GM03348 (cell line): Measurements from ENCODE around the gene PCP4L1.
"Not testable (repeated sequence)": the region's sequence is repeated elsewhere in the genome, so short reads cannot be mapped to it uniquely, and the experiment has no call there.

Experiments
- DNase-seq: peaks from one replicate; pipeline ENCODE4 v3.0.0; 2012; ENCODE audit warnings: low spot score

Gene PCP4L1

GRCh38 chr1:161258439-161259344 is at the start of gene PCP4L1:
Gene PCP4L1, plus strand, starts transcription at chr1:161258745. Its CDS starts 230 bp downstream, at chr1:161258975.
- DNase-seq = peak; percentile 63

- peak; percentile 83 for DNase-seq
Measured at GRCh38 chr1:161209790-161210409, 48.6 kb upstream of the PCP4L1 start.

- no peak for DNase-seq
Measured at GRCh38 chr1:161214369-161214768, 44.2 kb upstream of the PCP4L1 start.

- DNase-seq = no peak
Measured at GRCh38 chr1:161215076-161215475, 43.5 kb upstream of the PCP4L1 start, which contains the start of gene FCER1G. Gene FCER1G, plus strand, starts transcription at chr1:161215295. Its CDS starts 27 bp downstream, at chr1:161215322.

- DNase-seq = peak; percentile 52
Measured at GRCh38 chr1:161216945-161217712, 41.4 kb upstream of the PCP4L1 start.

GRCh38 chr1:161217831-161218230 is 40.7 kb upstream of the PCP4L1 start:
- no peak for DNase-seq

- DNase-seq = no peak
Measured at GRCh38 chr1:161218301-161219077, 40.1 kb upstream of the PCP4L1 start.

GRCh38 chr1:161219078-161219892 is 39.3 kb upstream of the PCP4L1 start:
- no peak for DNase-seq

- DNase-seq = no peak
Measured at GRCh38 chr1:161220002-161220401, 38.5 kb upstream of the PCP4L1 start.

GRCh38 chr1:161222175-161223019 is 36.1 kb upstream of the PCP4L1 start:
- DNase-seq = no peak

GRCh38 chr1:161223805-161224694 is 34.5 kb upstream of the PCP4L1 start:
- no peak for DNase-seq

- DNase-seq = not testable (repeated sequence)
Measured at GRCh38 chr1:161224695-161225087, 33.9 kb upstream of the PCP4L1 start.

- no peak for DNase-seq
Measured at GRCh38 chr1:161225178-161225533, 33.4 kb upstream of the PCP4L1 start.

- peak; percentile 96 for DNase-seq
Measured at GRCh38 chr1:161225534-161226319, 32.8 kb upstream of the PCP4L1 start, which contains the start of gene TOMM40L. Gene TOMM40L, plus strand, starts transcription at chr1:161226060. Its CDS starts 430 bp downstream, at chr1:161226490.

- DNase-seq = peak; percentile 18
Measured at GRCh38 chr1:161226320-161226711, 32.2 kb upstream of the PCP4L1 start.

GRCh38 chr1:161226759-161227158 is 31.8 kb upstream of the PCP4L1 start:
- no peak for DNase-seq

GRCh38 chr1:161227196-161227871 is 31.2 kb upstream of the PCP4L1 start:
- peak; percentile 83 for DNase-seq
